Liver (tissue), 9 donors: ENCODE results near the gene GPR152. TPM values are rescaled to one million over a fixed set of nuclear protein-coding genes. Genes with fewer than 3 reads are reported as not detected.

Source experiments
- DNase-seq: peaks from one replicate; pipeline ENCODE4 v3.0.0-alpha.2; 2017; ENCODE audit warnings: low spot score
- H3K27ac ChIP-seq, 2 donors: one replicate each; pipeline ENCODE4 v1.7.0; 2013; ENCODE audit warnings: inconsistent platforms in 2 of 2, low read length in 2 of 2, control low read depth in 1 of 2, low read depth in 1 of 2, mild to moderate bottlenecking in 1 of 2
- H3K27me3 ChIP-seq, 4 donors: one replicate each; pipeline versions ENCODE4 v1.6.1 to v1.7.0; 2013; ENCODE audit warnings: low read length in 3 of 4, inconsistent platforms in 1 of 4, mild to moderate bottlenecking in 1 of 4, moderate library complexity in 1 of 4; ENCODE audit not compliant: control insufficient read depth in 4 of 4, insufficient read depth in 4 of 4
- H3K36me3 ChIP-seq, 4 donors: one replicate each; pipeline versions ENCODE4 v1.6.1 to v1.7.0; 2013; ENCODE audit warnings: low read length in 3 of 4, mild to moderate bottlenecking in 3 of 4, low read depth in 1 of 4, moderate library complexity in 1 of 4; ENCODE audit not compliant: control insufficient read depth in 4 of 4, insufficient read depth in 3 of 4
- H3K4me1 ChIP-seq, 4 donors: one replicate each; pipeline versions ENCODE4 v1.6.1 to v1.7.0; 2013; ENCODE audit warnings: low read length in 3 of 4, mild to moderate bottlenecking in 3 of 4, moderate library complexity in 1 of 4; ENCODE audit not compliant: control insufficient read depth in 4 of 4, insufficient read depth in 4 of 4
- H3K4me3 ChIP-seq, 3 donors: one replicate each; pipeline versions ENCODE4 v1.6.1 to v1.7.0; 2013; ENCODE audit warnings: low read length in 3 of 3, control low read depth in 1 of 3, low read depth in 1 of 3, mild to moderate bottlenecking in 1 of 3
- H3K9ac ChIP-seq, 2 donors: one replicate each; pipeline ENCODE4 v1.7.0; 2013; ENCODE audit warnings: low read length in 2 of 2, mild to moderate bottlenecking in 2 of 2, moderate library complexity in 2 of 2, control low read depth in 1 of 2, low read depth in 1 of 2
- H3K9me3 ChIP-seq, 4 donors: one replicate each; pipeline versions ENCODE4 v1.6.1 to v1.7.0; 2013; ENCODE audit warnings: low read length in 3 of 4; ENCODE audit not compliant: control insufficient read depth in 4 of 4
- ATF3 ChIP-seq: IDR thresholded peaks from 2 replicates; pipeline ENCODE4 v1.6.1; 2016; ENCODE audit warnings: antibody characterized with exemption
- CTCF ChIP-seq: fragments of 150-350 bp; IDR thresholded peaks from 2 replicates; pipeline ENCODE4 v1.5.1; 2017; ENCODE audit warnings: improper control_type of control experiment, low read depth, low read length; ENCODE audit not compliant: missing input control
- EGR1 ChIP-seq, 2 donors: IDR thresholded peaks; 2 replicates each; pipeline ENCODE4 v1.6.1; 2016 to 2018; ENCODE audit warnings: antibody characterized with exemption in 2 of 2, low read depth in 2 of 2
- FOXA1 ChIP-seq: IDR thresholded peaks from 2 replicates; pipeline ENCODE4 v1.6.1; 2016; ENCODE audit warnings: antibody characterized with exemption
- FOXA2 ChIP-seq: IDR thresholded peaks from 2 replicates; pipeline ENCODE4 v1.6.1; 2016; ENCODE audit warnings: antibody characterized with exemption
- GABPA ChIP-seq, 2 donors: IDR thresholded peaks in 1 of 2; conservative IDR thresholded peaks in 1 of 2; 2 replicates each; pipeline ENCODE4 v1.6.1; 2016; ENCODE audit warnings: antibody characterized with exemption in 2 of 2, mild to moderate bottlenecking in 1 of 2, moderate library complexity in 1 of 2
- HNF4A ChIP-seq, 2 donors: conservative IDR thresholded peaks; 2 replicates each; pipeline ENCODE4 v1.6.1; 2016; ENCODE audit warnings: antibody characterized with exemption in 2 of 2, mild to moderate bottlenecking in 2 of 2
- HNF4G ChIP-seq: IDR thresholded peaks from 2 replicates; pipeline ENCODE4 v1.6.1; 2016; ENCODE audit warnings: antibody characterized with exemption
- JUND ChIP-seq, 2 donors: IDR thresholded peaks; 2 replicates each; pipeline ENCODE4 v1.6.1; 2016; ENCODE audit warnings: antibody characterized with exemption in 2 of 2
- MAX ChIP-seq: IDR thresholded peaks from 2 replicates; pipeline ENCODE4 v1.6.1; 2016; ENCODE audit warnings: antibody characterized with exemption
- NR2F2 ChIP-seq: IDR thresholded peaks from 2 replicates; pipeline ENCODE4 v1.6.1; 2016; ENCODE audit warnings: antibody characterized with exemption
- RAD21 ChIP-seq, 2 donors: IDR thresholded peaks; 2 replicates each; pipeline ENCODE4 v1.6.1; 2016; ENCODE audit warnings: antibody characterized with exemption in 2 of 2, mild to moderate bottlenecking in 2 of 2
- REST ChIP-seq: IDR thresholded peaks from 2 replicates; pipeline ENCODE4 v1.6.1; 2016; ENCODE audit warnings: antibody characterized with exemption, mild to moderate bottlenecking
- RXRA ChIP-seq, 2 donors: IDR thresholded peaks; 2 replicates each; pipeline ENCODE4 v1.6.1; 2017 to 2018; ENCODE audit warnings: antibody characterized with exemption in 2 of 2, mild to moderate bottlenecking in 1 of 2
- SP1 ChIP-seq: IDR thresholded peaks from 2 replicates; pipeline ENCODE4 v1.6.1; 2018; ENCODE audit warnings: antibody characterized with exemption, mild to moderate bottlenecking
- TAF1 ChIP-seq: conservative IDR thresholded peaks from 2 replicates; pipeline ENCODE4 v1.6.1; 2016; ENCODE audit warnings: antibody characterized with exemption, mild to moderate bottlenecking
- YY1 ChIP-seq: IDR thresholded peaks from 2 replicates; pipeline ENCODE4 v1.6.1; 2016; ENCODE audit warnings: antibody characterized with exemption, mild to moderate bottlenecking
- ZBTB33 ChIP-seq: IDR thresholded peaks from 2 replicates; pipeline ENCODE4 v1.6.1; 2016; ENCODE audit warnings: antibody characterized with exemption
- WGBS: extraction: QIAGEN DNeasy Blood & Tissue Kit; methylation state at CpG from one replicate; pipeline ENCODE4 v1.1.7; 2013; 5-methylcytosine and 5-hydroxymethylcytosine counted together
- polyA plus RNA-seq, 2 donors: library from polyadenylated mRNA; stranded (reverse) in 1 of 2; unstranded in 1 of 2; fragments of 200-250 nt in 1 of 2; fragments of >200 nt in 1 of 2; fragmentation: Nextera tagmentation in 1 of 2; extraction: Ambion mirVana in 1 of 2; gene quantifications; one replicate each; pipeline versions ENCODE4 v1.2.1 to v1.2.3, GENCODE V29; 2013 to 2015
- total RNA-seq, 2 donors: library from RNA; depleted of rRNA; stranded (reverse); fragments of >200 nt; gene quantifications; one replicate each; pipeline ENCODE4 v1.2.3, GENCODE V29; 2014
- donor health status: healthy.
- donor health status: healthy.
- donor health status: healthy.
- donor health status: healthy.
- donor health status: healthy.

GPR152 gene
- total and polyA plus RNA-seq, 4 donors = not detected

GRCh38 chr11:67438158-67438902, 14.2 kb downstream of the GPR152 start:
- WGBS = 89% methylated on average over 41 of the region's 41 CpGs
- no peak for TF ChIP-seq EGR1 (IDR thresholded peaks at IDR 0.05; ENCODE audit: low read depth in 2 of 2)
- TF ChIP-seq RXRA (IDR thresholded peaks at IDR 0.05) = no peak
- no peak for TF ChIP-seq ATF3
- no peak for TF ChIP-seq JUND (IDR thresholded peaks at IDR 0.05)
- no peak for TF ChIP-seq HNF4A (conservative IDR thresholded peaks at IDR 0.05)
- no peak for TF ChIP-seq SP1
- no peak for TF ChIP-seq RAD21 (IDR thresholded peaks at IDR 0.05)
- no peak for TF ChIP-seq NR2F2
- TF ChIP-seq FOXA2 = no peak
- no peak for TF ChIP-seq HNF4G
- TF ChIP-seq MAX = no peak
- no peak for TF ChIP-seq GABPA (IDR thresholded peaks at IDR 0.05 in 1 of 2, conservative IDR thresholded peaks at IDR 0.05 in 1 of 2)
- TF ChIP-seq CTCF = no peak
- TF ChIP-seq YY1 = no peak
- no peak for TF ChIP-seq TAF1
- no peak for TF ChIP-seq REST
- no peak for TF ChIP-seq ZBTB33
- TF ChIP-seq FOXA1 = no peak
- H3K4me3 ChIP-seq = peak overlapping the region in 1 of 3 donors; percentile 17

More at GRCh38 chr11:67438158-67438902, 14.2 kb downstream of the GPR152 start:
- H3K9ac ChIP-seq = no peak overlapping the region
- no peaks in the 10 kb centered on the region for H3K9me3 ChIP-seq
- peaks cover 4 to 20% (median 11%) of the 10 kb centered on the region in 4 donors for H3K4me1 ChIP-seq
- H3K36me3 ChIP-seq = peaks cover 0 to 30% (median 6%) of the 10 kb centered on the region in 4 donors
- peak overlapping the region in 1 of 2 donors; percentile 59 for H3K27ac ChIP-seq
- no peaks in the 10 kb centered on the region for H3K27me3 ChIP-seq
- no peak for DNase-seq
